Measurements from ENCODE around the gene DIO3.

- TF ChIP-seq SMC3 (IDR thresholded peaks at IDR 0.05; ENCODE audit: low read depth, low read length): no peak
- TF ChIP-seq CTCF (conservative IDR thresholded peaks at IDR 0.05; ENCODE audit: low read depth, low read length): no peak
- no peak for TF ChIP-seq POLR2A (IDR thresholded peaks at IDR 0.05; ENCODE audit: low read depth, low read length)
- TF ChIP-seq CEBPB (IDR thresholded peaks at IDR 0.05; ENCODE audit: low read depth, low read length): no peak
- no peak for TF ChIP-seq BHLHE40 (IDR thresholded peaks at IDR 0.05; ENCODE audit: low read depth, low read length)
- TF ChIP-seq RAD21 (IDR thresholded peaks at IDR 0.05; ENCODE audit: low read length): no peak
- no peak for TF ChIP-seq RFX5 (IDR thresholded peaks at IDR 0.05; ENCODE audit: low read depth, low read length)
These were observed 8.5 kb upstream of the DIO3 start for GRCh38 chr14:101552786-101553231.

Measured in IMR-90 (cell line).